ENCODE data around the gene AMN.

Gene AMN

DNA sequence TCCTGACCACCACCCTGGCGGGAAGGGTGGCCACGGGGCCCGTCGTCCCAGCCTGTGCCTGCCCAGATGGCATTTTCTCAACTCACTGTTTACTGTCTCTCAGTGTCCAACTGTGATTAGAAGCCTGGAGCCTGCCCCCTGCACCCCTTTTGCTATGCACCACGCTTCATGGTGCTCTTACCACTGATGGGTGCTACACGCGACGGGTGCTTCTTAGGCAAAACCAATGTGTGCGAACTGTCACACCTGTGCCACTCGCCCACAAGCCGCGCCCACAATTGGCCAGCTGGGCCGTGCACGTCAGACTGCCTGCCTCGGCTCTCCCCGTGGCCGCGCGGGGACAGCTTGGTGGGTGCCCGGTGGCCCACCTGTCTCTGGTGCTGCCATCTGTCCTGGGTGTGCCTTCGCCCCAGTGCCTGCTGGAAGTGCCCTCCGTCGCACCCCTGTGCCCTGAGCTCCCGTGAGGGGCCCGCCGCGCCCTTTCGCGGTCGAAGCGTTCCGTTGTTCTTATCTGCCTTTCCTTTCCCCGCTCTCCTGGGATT, 15.1 kb upstream of the AMN start:
- Histone ChIP-seq H3K4me3 (IDR thresholded peaks at IDR 0.05; ENCODE audit: insufficient read depth, low read depth, low read length) (no peak overlapping the region), H3K27ac (no peak overlapping the region), H3K9ac (no peak overlapping the region), H3K27me3 (ENCODE audit: insufficient read depth, low read depth) (no peaks in the 10 kb centered on the region), H4K20me1 (ENCODE audit: insufficient read depth) (no peaks in the 10 kb centered on the region), H3K4me2 (no peak overlapping the region), H3K36me3 (ENCODE audit: insufficient read depth) (no peaks in the 10 kb centered on the region), H3K4me1 (ENCODE audit: low read depth, poor library complexity, severe bottlenecking) (peaks cover 1% of the 10 kb centered on the region), H2AFZ (ENCODE audit: low read depth) (no peak overlapping the region), H3K79me2 (ENCODE audit: insufficient read depth, low read depth) (no peaks in the 10 kb centered on the region)
- TF ChIP-seq, protein P1, sequence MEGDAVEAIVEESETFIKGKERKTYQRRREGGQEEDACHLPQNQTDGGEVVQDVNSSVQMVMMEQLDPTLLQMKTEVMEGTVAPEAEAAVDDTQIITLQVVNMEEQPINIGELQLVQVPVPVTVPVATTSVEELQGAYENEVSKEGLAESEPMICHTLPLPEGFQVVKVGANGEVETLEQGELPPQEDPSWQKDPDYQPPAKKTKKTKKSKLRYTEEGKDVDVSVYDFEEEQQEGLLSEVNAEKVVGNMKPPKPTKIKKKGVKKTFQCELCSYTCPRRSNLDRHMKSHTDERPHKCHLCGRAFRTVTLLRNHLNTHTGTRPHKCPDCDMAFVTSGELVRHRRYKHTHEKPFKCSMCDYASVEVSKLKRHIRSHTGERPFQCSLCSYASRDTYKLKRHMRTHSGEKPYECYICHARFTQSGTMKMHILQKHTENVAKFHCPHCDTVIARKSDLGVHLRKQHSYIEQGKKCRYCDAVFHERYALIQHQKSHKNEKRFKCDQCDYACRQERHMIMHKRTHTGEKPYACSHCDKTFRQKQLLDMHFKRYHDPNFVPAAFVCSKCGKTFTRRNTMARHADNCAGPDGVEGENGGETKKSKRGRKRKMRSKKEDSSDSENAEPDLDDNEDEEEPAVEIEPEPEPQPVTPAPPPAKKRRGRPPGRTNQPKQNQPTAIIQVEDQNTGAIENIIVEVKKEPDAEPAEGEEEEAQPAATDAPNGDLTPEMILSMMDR (conservative IDR thresholded peaks at IDR 0.05; ENCODE audit: low read depth, low read length) = no peak

- H3K4me3 ChIP-seq (IDR thresholded peaks at IDR 0.05; ENCODE audit: insufficient read depth, low read depth, low read length) = no peak overlapping the region
- no peaks in the 10 kb centered on the region for H3K4me1 ChIP-seq (ENCODE audit: low read depth, poor library complexity, severe bottlenecking)
- no peaks in the 10 kb centered on the region for H3K27me3 ChIP-seq (ENCODE audit: insufficient read depth, low read depth)
- no peak overlapping the region for H2AFZ ChIP-seq (ENCODE audit: low read depth)
- H3K27ac ChIP-seq = no peak overlapping the region
- H4K20me1 ChIP-seq (ENCODE audit: insufficient read depth) = no peaks in the 10 kb centered on the region
- H3K79me2 ChIP-seq (ENCODE audit: insufficient read depth, low read depth) = no peaks in the 10 kb centered on the region
- TF ChIP-seq, protein P1 (conservative IDR thresholded peaks at IDR 0.05; ENCODE audit: low read depth, low read length) = no peak
- H3K4me2 ChIP-seq = no peak overlapping the region
- H3K36me3 ChIP-seq (ENCODE audit: insufficient read depth) = no peaks in the 10 kb centered on the region
- no peak overlapping the region for H3K9ac ChIP-seq
Measured at GRCh38 chr14:102907980-102908730, 14.3 kb upstream of the AMN start.

- Histone ChIP-seq H3K4me1 (ENCODE audit: low read depth, poor library complexity, severe bottlenecking) (no peaks in the 10 kb centered on the region), H3K4me2 (no peak overlapping the region), H3K9ac (no peak overlapping the region), H3K27me3 (ENCODE audit: insufficient read depth, low read depth) (no peaks in the 10 kb centered on the region), H3K36me3 (ENCODE audit: insufficient read depth) (no peaks in the 10 kb centered on the region), H3K79me2 (ENCODE audit: insufficient read depth, low read depth) (no peaks in the 10 kb centered on the region), H3K4me3 (IDR thresholded peaks at IDR 0.05; ENCODE audit: insufficient read depth, low read depth, low read length) (no peak overlapping the region), H4K20me1 (ENCODE audit: insufficient read depth) (no peaks in the 10 kb centered on the region), H2AFZ (ENCODE audit: low read depth) (no peak overlapping the region), H3K27ac (no peak overlapping the region)
- TF ChIP-seq, protein P1 (conservative IDR thresholded peaks at IDR 0.05; ENCODE audit: low read depth, low read length) = no peak
Measured at GRCh38 chr14:102908766-102909455, 13.6 kb upstream of the AMN start.

- Histone ChIP-seq H3K4me3 (IDR thresholded peaks at IDR 0.05; ENCODE audit: insufficient read depth, low read depth, low read length) (no peak overlapping the region), H4K20me1 (ENCODE audit: insufficient read depth) (no peaks in the 10 kb centered on the region), H3K79me2 (ENCODE audit: insufficient read depth, low read depth) (no peaks in the 10 kb centered on the region), H3K4me1 (ENCODE audit: low read depth, poor library complexity, severe bottlenecking) (no peaks in the 10 kb centered on the region), H2AFZ (ENCODE audit: low read depth) (no peak overlapping the region), H3K27me3 (ENCODE audit: insufficient read depth, low read depth) (no peaks in the 10 kb centered on the region), H3K36me3 (ENCODE audit: insufficient read depth) (no peaks in the 10 kb centered on the region), H3K4me2 (no peak overlapping the region), H3K27ac (no peak overlapping the region), H3K9ac (no peak overlapping the region)
- TF ChIP-seq, protein P1 (conservative IDR thresholded peaks at IDR 0.05; ENCODE audit: low read depth, low read length) = no peak
Measured at GRCh38 chr14:102909462-102909861, 13.0 kb upstream of the AMN start.

Measured in KMS-11 (cell line).